HT-29 (cell line): ENCODE measurements around the gene ACBD5. TPM values are rescaled to one million over a fixed set of nuclear protein-coding genes. Genes with fewer than 3 reads are reported as not detected.
"Not testable (repeated sequence)": the region's sequence is repeated elsewhere in the genome, so short reads cannot be mapped to it uniquely, and the experiment has no call there.

ENCODE experiments used
- DNase-seq: peaks from one replicate; pipeline ENCODE4 v3.0.0-alpha.2; 2015; ENCODE audit warnings: low spot score
- total RNA-seq: library from RNA; depleted of rRNA; stranded (reverse); fragments of >200 nt; shearing (Covaris generic); gene quantifications from 2 replicates; pipeline ENCODE4 v1.2.3, GENCODE V29; 2014; rRNA removed

ACBD5 gene, protein sequence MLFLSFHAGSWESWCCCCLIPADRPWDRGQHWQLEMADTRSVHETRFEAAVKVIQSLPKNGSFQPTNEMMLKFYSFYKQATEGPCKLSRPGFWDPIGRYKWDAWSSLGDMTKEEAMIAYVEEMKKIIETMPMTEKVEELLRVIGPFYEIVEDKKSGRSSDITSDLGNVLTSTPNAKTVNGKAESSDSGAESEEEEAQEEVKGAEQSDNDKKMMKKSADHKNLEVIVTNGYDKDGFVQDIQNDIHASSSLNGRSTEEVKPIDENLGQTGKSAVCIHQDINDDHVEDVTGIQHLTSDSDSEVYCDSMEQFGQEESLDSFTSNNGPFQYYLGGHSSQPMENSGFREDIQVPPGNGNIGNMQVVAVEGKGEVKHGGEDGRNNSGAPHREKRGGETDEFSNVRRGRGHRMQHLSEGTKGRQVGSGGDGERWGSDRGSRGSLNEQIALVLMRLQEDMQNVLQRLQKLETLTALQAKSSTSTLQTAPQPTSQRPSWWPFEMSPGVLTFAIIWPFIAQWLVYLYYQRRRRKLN
- 13.5 and 14.2 TPM in 2 replicates for total RNA-seq

- DNase-seq, result peak; percentile 80
Measured at GRCh38 chr10:27240212-27241009, at the start of gene ACBD5. ACBD5 (minus strand) TSS chr10:27240797; CDS start chr10:27240688, 109 bp downstream.

DNA sequence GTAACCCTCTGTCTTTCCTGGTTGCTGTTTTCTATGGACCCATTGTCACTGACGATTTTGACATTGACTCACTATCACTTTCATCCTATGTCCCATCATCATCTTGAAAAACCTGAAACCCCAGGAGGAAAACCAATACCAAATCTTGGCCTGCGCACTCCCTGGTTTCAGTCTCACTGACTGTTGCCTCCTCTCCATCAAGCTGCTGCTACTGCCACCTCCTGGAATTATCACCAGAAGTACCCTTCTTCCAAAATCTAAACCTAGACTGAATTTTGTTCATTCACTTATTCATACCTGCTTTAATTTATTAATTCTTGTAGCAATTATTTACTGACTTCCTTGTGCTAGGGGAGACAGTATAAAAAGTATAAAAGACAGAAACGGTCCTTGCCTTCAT, 44.5 kb upstream of the ACBD5 start:
- peak; percentile 19 for DNase-seq

- no peak for DNase-seq
Measured at GRCh38 chr10:27276581-27276980, 36.0 kb upstream of the ACBD5 start.

DNA sequence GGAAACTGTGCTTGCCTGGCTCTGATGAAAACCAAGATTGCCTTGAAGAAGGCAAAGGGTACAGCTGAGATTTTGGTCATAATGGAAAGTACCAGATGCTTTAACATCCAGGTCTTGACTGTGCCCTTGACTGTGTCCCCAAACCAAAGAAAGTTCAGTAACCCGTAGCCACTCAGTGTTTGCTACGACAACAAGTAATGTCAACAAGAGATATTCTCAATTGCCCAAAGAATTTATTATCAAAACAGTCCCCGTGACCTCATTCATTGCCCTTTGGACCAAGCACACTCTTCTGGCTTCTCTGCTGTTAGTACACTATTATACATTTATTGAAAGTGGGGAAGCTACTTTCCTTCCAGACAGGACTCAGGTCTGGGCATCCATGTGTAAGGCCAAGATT, 25.4 kb upstream of the ACBD5 start:
- DNase-seq, result not testable (repeated sequence)

GRCh38 chr10:27262788-27263187, 22.2 kb upstream of the ACBD5 start:
- DNase-seq, result not testable (repeated sequence)

DNA sequence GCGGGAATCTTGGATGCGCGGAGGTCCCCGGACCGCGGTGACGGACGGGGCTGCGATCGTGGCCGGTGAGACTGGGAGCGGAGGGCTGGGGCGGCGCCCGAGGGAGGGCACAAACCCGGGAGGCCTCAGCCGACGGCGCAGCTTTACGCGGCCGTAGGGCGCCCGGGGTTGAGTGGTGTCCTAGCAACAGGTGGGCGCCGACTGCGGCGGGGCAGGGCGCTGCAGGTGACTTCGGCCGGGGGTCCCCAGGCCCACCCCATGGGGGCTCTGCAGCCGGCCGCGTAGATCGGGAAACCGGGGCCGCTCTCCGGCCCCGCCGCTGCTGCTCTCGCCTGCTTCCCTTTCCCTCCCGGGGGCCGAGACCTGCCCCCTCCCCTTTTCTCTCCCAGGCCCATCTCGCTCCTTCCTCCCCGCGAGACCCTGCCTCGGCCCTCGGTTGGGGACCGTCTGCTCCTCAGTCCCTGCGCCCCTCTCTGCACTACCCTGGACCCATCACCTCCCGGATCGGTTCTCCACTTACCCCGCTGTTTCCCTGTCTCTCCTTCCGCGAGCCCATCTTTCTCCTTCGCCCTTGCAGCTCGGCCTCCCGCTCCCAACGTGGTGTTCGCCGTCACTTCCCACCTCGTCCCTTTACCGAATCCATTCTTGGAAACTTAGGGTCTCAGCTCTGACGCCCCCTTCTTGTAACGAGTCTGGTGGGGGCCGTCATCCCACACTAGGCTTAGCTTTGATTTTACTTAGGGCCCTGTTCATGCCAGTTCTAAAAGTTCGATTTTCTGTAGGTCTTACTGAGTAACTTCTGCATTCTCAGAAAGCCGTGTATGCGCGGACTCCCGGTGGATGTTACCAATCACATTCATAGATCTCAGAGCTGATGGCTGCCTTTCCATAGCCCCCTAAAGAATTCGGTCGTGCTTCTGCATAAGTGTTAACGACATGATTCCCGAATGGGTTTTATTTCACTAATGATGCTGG, 18.5 kb upstream of the ACBD5 start:
- DNase-seq, result no peak

- no peak for DNase-seq
Measured at GRCh38 chr10:27258492-27258837, 17.9 kb upstream of the ACBD5 start.

- no peak for DNase-seq
Measured at GRCh38 chr10:27256299-27257189, 15.9 kb upstream of the ACBD5 start.

GRCh38 chr10:27253576-27253975, 13.0 kb upstream of the ACBD5 start:
- DNase-seq, result no peak

- DNase-seq, result peak; percentile 41
Measured at GRCh38 chr10:27252267-27253000, 11.8 kb upstream of the ACBD5 start.

- DNase-seq, result no peak
Measured at GRCh38 chr10:27251554-27251953, 11.0 kb upstream of the ACBD5 start.

DNA sequence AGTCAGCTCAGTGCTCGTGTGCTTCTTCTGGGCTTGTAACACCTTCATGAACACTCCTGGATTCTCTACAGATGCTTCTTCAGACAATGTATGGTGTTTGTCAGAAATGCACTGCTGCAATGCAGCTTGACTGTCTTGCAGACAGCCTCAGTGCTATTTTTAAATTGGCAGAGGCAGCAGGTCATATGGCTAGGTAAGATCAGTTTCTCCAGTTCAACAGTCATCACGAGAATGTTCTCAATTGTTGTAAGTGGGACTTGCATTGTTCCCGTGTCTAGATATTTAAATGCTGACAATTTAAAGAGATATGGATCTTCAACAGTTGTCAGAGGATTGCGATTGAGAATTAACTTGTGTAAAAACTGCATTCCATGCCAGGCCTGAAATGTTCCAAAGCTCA, 7.6 kb upstream of the ACBD5 start:
- no peak for DNase-seq

DNA sequence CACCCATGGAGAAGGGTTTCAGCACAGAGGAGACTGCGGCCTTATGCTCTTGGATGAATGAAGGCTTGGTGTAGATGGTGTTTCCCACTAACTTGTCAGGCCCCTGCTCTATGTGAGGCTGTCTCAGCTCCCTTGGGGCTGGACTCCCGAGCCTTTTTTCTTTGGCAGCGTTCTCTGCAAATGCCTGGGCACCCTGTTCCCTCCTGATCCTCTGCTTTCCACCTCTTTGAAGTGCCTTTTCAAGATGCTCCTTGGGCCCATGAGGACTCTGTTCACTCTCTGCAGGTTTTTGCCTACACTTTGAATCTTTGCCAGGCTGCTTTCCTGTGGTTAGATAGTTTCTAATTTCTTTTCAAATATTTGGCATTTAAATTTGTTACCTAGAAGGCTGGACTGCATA, 6.8 kb upstream of the ACBD5 start:
- DNase-seq, result no peak

DNA sequence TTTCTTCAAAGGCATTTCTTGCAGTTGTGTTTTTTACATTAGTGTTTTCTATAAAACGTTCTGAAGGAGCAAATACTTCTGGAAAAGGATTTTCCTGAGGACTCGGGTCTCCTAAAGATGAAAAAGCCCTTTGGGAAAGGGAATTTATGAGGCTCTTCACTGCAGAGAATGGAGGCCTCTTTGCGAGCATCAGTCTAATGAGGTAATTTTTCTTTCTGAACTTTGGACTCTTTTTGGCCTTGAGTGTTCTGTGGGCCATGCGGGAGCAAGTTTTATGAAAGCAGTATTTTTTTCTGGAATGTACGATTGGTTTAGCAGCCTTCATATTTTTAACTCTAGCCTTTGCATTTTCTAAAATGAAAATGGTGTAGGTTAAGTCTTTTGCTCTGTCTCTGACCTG, 6.4 kb upstream of the ACBD5 start:
- DNase-seq, result no peak

DNA sequence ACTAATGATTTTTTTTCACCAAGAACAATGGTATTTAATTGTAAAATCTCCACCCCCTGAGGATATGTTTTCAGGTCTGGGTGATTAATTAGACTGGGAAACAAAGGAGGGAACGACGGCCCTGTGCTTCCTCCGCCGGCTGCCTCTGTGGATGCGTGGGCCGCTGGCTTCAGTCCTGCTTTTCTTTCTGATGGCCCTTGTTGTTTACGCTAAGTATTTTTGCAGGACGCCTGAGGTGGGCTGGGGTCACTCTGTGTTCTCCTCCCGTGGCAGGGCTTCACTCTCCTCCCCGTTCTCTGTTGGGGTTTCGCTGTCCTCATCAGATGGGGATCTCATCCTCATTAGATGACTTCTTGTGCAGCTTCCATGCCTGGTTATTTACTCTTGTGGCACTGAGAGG, 5.2 kb upstream of the ACBD5 start:
- no peak for DNase-seq

DNA sequence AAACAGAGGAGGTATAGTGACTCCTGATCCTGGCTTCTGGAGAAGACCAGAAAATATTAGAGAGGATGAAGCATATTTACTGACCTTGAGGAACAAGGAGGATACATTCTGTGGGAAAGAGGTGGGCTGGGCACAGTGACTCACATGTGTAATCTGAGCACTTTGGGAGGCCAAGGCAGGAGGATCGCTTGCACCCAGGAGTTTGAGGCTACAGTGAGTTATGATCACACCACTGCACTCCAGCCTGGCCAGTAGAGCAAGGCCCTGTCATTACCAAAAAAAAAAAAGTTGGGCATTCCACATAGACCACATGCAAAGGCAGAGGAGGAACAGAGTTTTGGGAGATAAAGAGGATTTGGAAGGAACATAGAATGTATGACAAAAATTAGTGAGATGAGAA, 4.4 kb upstream of the ACBD5 start:
- DNase-seq, result no peak

DNA sequence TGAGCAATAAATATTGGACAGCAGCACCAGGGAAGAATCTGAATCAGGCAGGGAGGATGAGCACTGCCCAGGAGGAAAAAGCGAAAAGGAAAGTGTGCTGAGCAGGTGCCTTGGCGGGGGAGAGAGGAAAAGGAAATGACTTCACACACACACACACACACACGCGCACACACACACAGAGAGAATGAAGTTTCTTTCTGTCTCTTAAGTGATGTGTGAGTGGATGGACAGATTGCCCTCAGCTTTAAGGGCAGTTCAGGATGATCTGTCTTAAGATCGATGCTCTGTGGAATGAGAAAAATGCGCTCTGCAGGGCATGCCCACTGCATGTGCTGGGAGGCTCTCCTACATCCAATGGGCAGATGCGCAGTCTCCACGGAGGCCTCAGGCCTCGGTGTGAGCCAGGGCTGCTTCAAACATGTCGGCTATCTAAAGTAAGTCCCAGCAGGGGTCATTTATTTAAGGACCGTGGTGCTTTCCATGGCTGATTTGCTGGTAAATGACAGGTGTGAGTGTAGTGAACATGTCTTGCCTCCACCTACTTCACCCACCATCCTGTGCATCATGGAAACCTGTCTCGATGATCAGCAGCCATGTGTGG, 2.5 kb upstream of the ACBD5 start:
- peak; percentile 81 for DNase-seq

DNA sequence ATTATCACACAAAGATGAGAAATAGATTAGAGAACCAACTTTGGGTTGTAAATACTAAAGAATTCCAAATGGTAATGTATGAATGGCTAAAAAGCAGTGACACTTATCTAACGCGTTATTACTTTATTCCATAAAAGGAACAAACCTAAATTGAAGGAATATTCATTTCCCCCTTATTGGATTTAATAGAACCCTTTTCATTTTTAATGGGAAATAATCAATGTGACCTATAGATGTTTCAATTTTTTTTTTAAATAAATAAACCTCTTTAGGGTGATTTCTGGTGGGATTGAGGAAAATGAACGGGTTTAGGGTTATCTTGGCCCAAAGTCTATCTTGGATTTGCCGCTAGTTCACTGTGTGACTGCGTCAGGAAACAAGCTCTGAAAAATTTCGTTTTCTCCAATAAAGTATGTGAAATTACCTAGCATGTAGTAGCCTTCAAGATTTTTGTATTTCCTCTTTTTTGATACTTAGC, 1.9 kb upstream of the ACBD5 start:
- DNase-seq, result no peak
